Activated T-helper 9 cell treated with anti-CD3 and anti-CD28 coated beads, Interleukin-2, amount 50 U/mL, for 16 hours (primary cell): Measurements from ENCODE around the gene PLCD1.
"Not testable (repeated sequence)": the region's sequence is repeated elsewhere in the genome, so short reads cannot be mapped to it uniquely, and the experiment has no call there.

ENCODE experiments used
- DNase-seq: peaks from one replicate; pipeline ENCODE4 v3.0.0-alpha.2; 2020; ENCODE audit warnings: low read depth

The PLCD1 gene

GRCh38 chr3:38000242-38000916 is 29.1 kb downstream of the PLCD1 start:
- no peak for DNase-seq

- DNase-seq, result no peak
Observed at GRCh38 chr3:37999836-38000235, 29.6 kb downstream of the PLCD1 start.

- no peak for DNase-seq
Observed at GRCh38 chr3:37997791-37998370, 31.6 kb downstream of the PLCD1 start.

- no peak for DNase-seq
Observed at GRCh38 chr3:37997342-37997741, 32.1 kb downstream of the PLCD1 start.

- peak; percentile 72 for DNase-seq
Observed at GRCh38 chr3:37996785-37997301, 32.6 kb downstream of the PLCD1 start.

- no peak for DNase-seq
Observed at GRCh38 chr3:37995652-37996641, 33.5 kb downstream of the PLCD1 start.

GRCh38 chr3:37994639-37994972 is 34.8 kb downstream of the PLCD1 start:
- no peak for DNase-seq

GRCh38 chr3:37993820-37994638 is 35.4 kb downstream of the PLCD1 start:
- peak; percentile 58 for DNase-seq

- no peak for DNase-seq
Observed at GRCh38 chr3:37993460-37993819, 36.0 kb downstream of the PLCD1 start.

GRCh38 chr3:37993067-37993455 is 36.4 kb downstream of the PLCD1 start:
- no peak for DNase-seq

- DNase-seq, result no peak
Observed at GRCh38 chr3:37992271-37993066, 37.0 kb downstream of the PLCD1 start.

- DNase-seq, result no peak
Observed at GRCh38 chr3:37991823-37992222, 37.6 kb downstream of the PLCD1 start.

- no peak for DNase-seq
Observed at GRCh38 chr3:37991109-37991508, 38.3 kb downstream of the PLCD1 start.

GRCh38 chr3:37990527-37990926 is 38.9 kb downstream of the PLCD1 start, which contains the start of gene VILL:
Gene VILL, plus strand, starts transcription at chr3:37990786. Its CDS starts 2,887 bp downstream, at chr3:37993673.
- no peak for DNase-seq

GRCh38 chr3:37989821-37990480 is 39.5 kb downstream of the PLCD1 start:
- DNase-seq, result no peak

GRCh38 chr3:37988931-37989525 is 40.4 kb downstream of the PLCD1 start:
- DNase-seq, result no peak

GRCh38 chr3:37988376-37988775 is 41.1 kb downstream of the PLCD1 start:
- not testable (repeated sequence) for DNase-seq

- DNase-seq, result no peak
Observed at GRCh38 chr3:37987751-37988179, 41.7 kb downstream of the PLCD1 start.

GRCh38 chr3:37987315-37987697 is 42.1 kb downstream of the PLCD1 start:
- DNase-seq, result no peak
